ENCODE data around the gene MAP1B. TPM values are rescaled to one million over a fixed set of nuclear protein-coding genes. Genes with fewer than 3 reads are reported as not detected.

The MAP1B gene
- total RNA-seq, 1 experiment from 2014 or later = 34.6 TPM

- no peak for TF ChIP-seq CTCF (IDR thresholded peaks at IDR 0.05; ENCODE audit: unreplicated experiment)
- H3K36me3 Mint-ChIP-seq (ENCODE audit: insufficient read depth, unreplicated experiment) = peaks cover 22% of the 10 kb centered on the region
- H3K4me3 Mint-ChIP-seq (ENCODE audit: low read depth, unreplicated experiment) = no peak overlapping the region
- CTCF ChIA-PET = interaction anchor here (0.6 kb wide), 3 partner anchors 21 to 303 kb away, joined by 3 to 5 read pairs (median 3); no protein-coding TSS in a partner anchor
- no peaks in the 10 kb centered on the region for H3K4me1 Mint-ChIP-seq (ENCODE audit: low read depth, unreplicated experiment)
- H3K27me3 Mint-ChIP-seq (ENCODE audit: unreplicated experiment) = no peaks in the 10 kb centered on the region
- no TSS peak for BruUV-seq (replicated peaks)
- no peak for DNase-seq
- intact Hi-C loops (cut with micrococcal nuclease; ENCODE audit: unreplicated experiment) = no loop called here
- no peaks in the 10 kb centered on the region for H3K9me3 Mint-ChIP-seq (ENCODE audit: low read depth, unreplicated experiment)
- no peak overlapping the region for H3K27ac Mint-ChIP-seq (ENCODE audit: unreplicated experiment)
Measured at GRCh38 chr5:72112389-72112788, 5.1 kb downstream of the MAP1B start.

GRCh38 chr5:72114629-72115028, 7.4 kb downstream of the MAP1B start:
- intact Hi-C loops (cut with micrococcal nuclease; ENCODE audit: unreplicated experiment) = no loop called here
- Mint-ChIP-seq H3K27ac (ENCODE audit: unreplicated experiment) (no peak overlapping the region), H3K9me3 (ENCODE audit: low read depth, unreplicated experiment) (no peaks in the 10 kb centered on the region), H3K27me3 (ENCODE audit: unreplicated experiment) (no peaks in the 10 kb centered on the region), H3K36me3 (ENCODE audit: insufficient read depth, unreplicated experiment) (peaks cover 5% of the 10 kb centered on the region), H3K4me3 (ENCODE audit: low read depth, unreplicated experiment) (no peak overlapping the region), H3K4me1 (ENCODE audit: low read depth, unreplicated experiment) (no peaks in the 10 kb centered on the region)
- no TSS peak for BruUV-seq (replicated peaks)
- CTCF ChIA-PET = no interaction called here
- DNase-seq = no peak
- TF ChIP-seq CTCF (IDR thresholded peaks at IDR 0.05; ENCODE audit: unreplicated experiment) = no peak

- intact Hi-C loops (cut with micrococcal nuclease; ENCODE audit: unreplicated experiment) = no loop called here
- no peaks in the 10 kb centered on the region for H3K27me3 Mint-ChIP-seq (ENCODE audit: unreplicated experiment)
- CTCF ChIA-PET = no interaction called here
- peaks cover 5% of the 10 kb centered on the region for H3K36me3 Mint-ChIP-seq (ENCODE audit: insufficient read depth, unreplicated experiment)
- no peak for DNase-seq
- no peak overlapping the region for H3K4me3 Mint-ChIP-seq (ENCODE audit: low read depth, unreplicated experiment)
- BruUV-seq (replicated peaks) = no TSS peak
- no peaks in the 10 kb centered on the region for H3K9me3 Mint-ChIP-seq (ENCODE audit: low read depth, unreplicated experiment)
- no peak for TF ChIP-seq CTCF (IDR thresholded peaks at IDR 0.05; ENCODE audit: unreplicated experiment)
- no peaks in the 10 kb centered on the region for H3K4me1 Mint-ChIP-seq (ENCODE audit: low read depth, unreplicated experiment)
- H3K27ac Mint-ChIP-seq (ENCODE audit: unreplicated experiment) = no peak overlapping the region
Measured at GRCh38 chr5:72115296-72115695, 8.0 kb downstream of the MAP1B start.

GRCh38 chr5:72117307-72117706, 10.0 kb downstream of the MAP1B start:
- intact Hi-C loops (cut with micrococcal nuclease; ENCODE audit: unreplicated experiment) = no loop called here
- DNase-seq = no peak
- Mint-ChIP-seq H3K36me3 (ENCODE audit: insufficient read depth, unreplicated experiment) (peaks cover 5% of the 10 kb centered on the region), H3K27me3 (ENCODE audit: unreplicated experiment) (no peaks in the 10 kb centered on the region), H3K27ac (ENCODE audit: unreplicated experiment) (no peak overlapping the region), H3K4me1 (ENCODE audit: low read depth, unreplicated experiment) (no peaks in the 10 kb centered on the region), H3K4me3 (ENCODE audit: low read depth, unreplicated experiment) (no peak overlapping the region), H3K9me3 (ENCODE audit: low read depth, unreplicated experiment) (no peaks in the 10 kb centered on the region)
- no TSS peak for BruUV-seq (replicated peaks)
- CTCF ChIA-PET = no interaction called here
- TF ChIP-seq CTCF (IDR thresholded peaks at IDR 0.05; ENCODE audit: unreplicated experiment) = no peak

Measured in Calu3 (cell line).